Cardiac muscle cell (in vitro differentiated cells and primary cell): ENCODE data around the gene LDLRAP1. TPM values are rescaled to one million over a fixed set of nuclear protein-coding genes. Genes with fewer than 3 reads are reported as not detected.
A peak's percentile ranks its signal among the peaks of the same experiment; 100 is the strongest.

ENCODE experiments used
- DNase-seq, 2 donors: peaks; one replicate each; pipeline versions ENCODE4 v3.0.0 to v3.0.0-alpha.2; 2010 to 2017; ENCODE audit warnings: low read depth in 1 of 2, low spot score in 1 of 2
- H3K27ac ChIP-seq: fragments of 200-600 bp; sonication (generic); 2 replicates; pipeline ENCODE4 v1.5.1; 2016
- H3K27me3 ChIP-seq: fragments of 200-600 bp; sonication (generic); 2 replicates; pipeline ENCODE4 v1.6.0; 2016; ENCODE audit warnings: control low read depth
- H3K36me3 ChIP-seq: fragments of 200-600 bp; sonication (generic); 2 replicates; pipeline ENCODE4 v1.5.1; 2016; ENCODE audit warnings: control low read depth
- H3K4me1 ChIP-seq: fragments of 200-600 bp; sonication (generic); 2 replicates; pipeline ENCODE4 v1.8.1; 2017; ENCODE audit warnings: low read depth, mild to moderate bottlenecking, mixed run types
- H3K4me3 ChIP-seq: fragments of 200-600 bp; sonication (generic); 2 replicates; pipeline ENCODE4 v1.5.1; 2016; ENCODE audit warnings: mild to moderate bottlenecking
- H3K9me3 ChIP-seq: fragments of 200-600 bp; sonication (generic); 2 replicates; pipeline ENCODE4 v1.5.1; 2017; ENCODE audit warnings: low read depth, mild to moderate bottlenecking, control low read depth
- CTCF ChIP-seq: IDR thresholded peaks from 2 replicates; pipeline ENCODE4 v1.5.1; 2012; ENCODE audit warnings: low read depth, mild to moderate bottlenecking, low read length
- polyA plus RNA-seq: library from polyadenylated mRNA; unstranded; fragments of >200 nt; fragmentation: Nextera tagmentation; extraction: Ambion mirVana; gene quantifications from 2 replicates; pipeline ENCODE4 v1.2.1, GENCODE V29; 2016
- total RNA-seq: library from RNA; depleted of rRNA; stranded (reverse); fragments of >200 nt; gene quantifications from 2 replicates; pipeline ENCODE4 v1.2.3, GENCODE V29; 2016

Gene LDLRAP1
- total and polyA plus RNA-seq, 2 experiments from 2014 or later = 16.4 to 21.8 TPM

GRCh38 chr1:25543005-25543424 lies 391 bp upstream of the LDLRAP1 start:
- Histone ChIP-seq H3K4me1 (no peaks in the 10 kb centered on the region), H3K4me3 (peak overlapping the region; percentile 68), H3K27ac (no peak overlapping the region), H3K36me3 (no peaks in the 10 kb centered on the region), H3K9me3 (no peaks in the 10 kb centered on the region), H3K27me3 (no peaks in the 10 kb centered on the region)
- no peak for TF ChIP-seq CTCF
- no peak for DNase-seq

- Histone ChIP-seq H3K9me3 (no peaks in the 10 kb centered on the region), H3K4me3 (peak overlapping the region; percentile 68), H3K27ac (no peak overlapping the region), H3K36me3 (no peaks in the 10 kb centered on the region), H3K4me1 (peaks cover 9% of the 10 kb centered on the region), H3K27me3 (no peaks in the 10 kb centered on the region)
- no peak for TF ChIP-seq CTCF
- no peak for DNase-seq
These were observed 898 bp downstream of the LDLRAP1 start for GRCh38 chr1:25544243-25544764.

GRCh38 chr1:25544819-25545218 lies 1.4 kb downstream of the LDLRAP1 start:
- H3K4me3 ChIP-seq = peak overlapping the region; percentile 68
- H3K36me3 ChIP-seq = no peaks in the 10 kb centered on the region
- TF ChIP-seq CTCF = no peak
- no peak for DNase-seq
- no peaks in the 10 kb centered on the region for H3K27me3 ChIP-seq
- H3K9me3 ChIP-seq = no peaks in the 10 kb centered on the region
- peaks cover 14% of the 10 kb centered on the region for H3K4me1 ChIP-seq
- H3K27ac ChIP-seq = no peak overlapping the region

GRCh38 chr1:25545767-25546166 lies 2.4 kb downstream of the LDLRAP1 start:
- Histone ChIP-seq H3K9me3 (no peaks in the 10 kb centered on the region), H3K27ac (no peak overlapping the region), H3K4me1 (peaks cover 14% of the 10 kb centered on the region), H3K4me3 (no peak overlapping the region), H3K27me3 (no peaks in the 10 kb centered on the region), H3K36me3 (no peaks in the 10 kb centered on the region)
- no peak for DNase-seq
- TF ChIP-seq CTCF = no peak

GRCh38 chr1:25546193-25546592 lies 2.8 kb downstream of the LDLRAP1 start:
- no peak for TF ChIP-seq CTCF
- H3K9me3 ChIP-seq = no peaks in the 10 kb centered on the region
- DNase-seq = no peak
- H3K4me1 ChIP-seq = peaks cover 14% of the 10 kb centered on the region
- no peaks in the 10 kb centered on the region for H3K27me3 ChIP-seq
- no peaks in the 10 kb centered on the region for H3K36me3 ChIP-seq
- H3K4me3 ChIP-seq = no peak overlapping the region
- H3K27ac ChIP-seq = no peak overlapping the region

GRCh38 chr1:25548601-25549000 lies 5.2 kb downstream of the LDLRAP1 start:
- H3K36me3 ChIP-seq = no peaks in the 10 kb centered on the region
- H3K4me3 ChIP-seq = no peak overlapping the region
- H3K9me3 ChIP-seq = no peaks in the 10 kb centered on the region
- TF ChIP-seq CTCF = no peak
- no peak for DNase-seq
- no peaks in the 10 kb centered on the region for H3K27me3 ChIP-seq
- H3K4me1 ChIP-seq = peaks cover 14% of the 10 kb centered on the region
- peak overlapping the region; percentile 68 for H3K27ac ChIP-seq
